Subcutaneous adipose tissue (tissue), 4 donors: ENCODE measurements around the gene H6PD. TPM values are rescaled to one million over a fixed set of nuclear protein-coding genes. Genes with fewer than 3 reads are reported as not detected.

Experiments
- CTCF ChIP-seq: fragments of 450-650 bp; IDR thresholded peaks from one replicate; pipeline ENCODE4 v1.5.1; 2016; ENCODE audit warnings: low read depth, mild to moderate bottlenecking, control low read depth, antibody characterized with exemption, moderate library complexity
- total RNA-seq, 4 donors: library from RNA; depleted of rRNA; stranded (reverse); fragments of >200 nt; gene quantifications; one replicate each; pipeline ENCODE4 v1.1.0, GENCODE V29; 2016

Gene H6PD
- total RNA-seq, 4 donors from 2014 or later, result 46.7 to 105 (median 59.9) TPM

DNA sequence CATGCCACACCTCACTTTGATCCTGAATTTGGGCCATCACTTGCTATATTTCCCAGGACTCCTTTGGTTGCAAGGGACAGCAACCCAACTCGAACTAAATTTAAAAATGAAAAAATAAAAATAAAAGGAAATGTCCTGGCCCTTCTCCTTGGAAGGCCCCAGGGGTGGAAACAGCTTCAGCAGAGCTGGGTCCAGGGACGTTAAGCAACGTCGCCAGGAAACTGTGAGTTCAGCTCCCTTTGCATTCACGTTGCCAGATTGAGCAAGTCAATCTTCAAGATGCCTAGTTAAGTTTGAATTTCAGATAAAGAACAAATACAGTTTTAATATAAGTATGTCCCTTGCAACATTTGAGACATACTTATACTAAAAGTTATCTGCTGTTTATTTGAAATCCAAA is 43.5 kb downstream of the H6PD start:
- no peak for TF ChIP-seq CTCF

DNA sequence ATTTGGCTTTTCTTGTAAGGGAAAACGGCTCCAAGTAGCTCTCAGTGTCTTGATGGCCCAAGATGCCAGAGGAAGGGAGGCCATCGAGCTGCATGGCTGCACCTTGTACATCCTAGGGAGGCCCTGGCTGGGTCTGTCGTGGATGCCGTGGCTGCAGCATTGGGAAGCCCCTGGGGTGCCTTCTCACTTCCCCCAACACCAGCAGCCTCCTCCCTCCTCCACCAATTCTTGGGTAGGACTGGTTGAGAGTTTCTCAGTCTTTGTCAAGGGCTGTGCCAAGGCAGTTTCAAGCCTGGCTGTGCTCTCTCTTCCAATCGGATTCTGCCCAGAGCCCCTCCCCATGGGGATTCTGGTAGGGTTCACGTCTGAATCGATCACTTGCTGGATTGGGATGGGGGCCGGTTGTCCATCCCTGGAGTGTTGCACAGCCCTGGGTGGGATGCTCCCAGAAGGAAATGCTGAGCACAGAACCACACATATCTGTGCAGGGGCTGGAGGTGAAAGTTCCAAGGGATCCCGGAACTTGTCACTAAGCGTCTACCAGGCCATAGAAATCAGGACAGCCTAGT is 44.1 kb downstream of the H6PD start:
- no peak for TF ChIP-seq CTCF

- TF ChIP-seq CTCF, result no peak
Observed at GRCh38 chr1:9279172-9279840, 44.7 kb downstream of the H6PD start.

DNA sequence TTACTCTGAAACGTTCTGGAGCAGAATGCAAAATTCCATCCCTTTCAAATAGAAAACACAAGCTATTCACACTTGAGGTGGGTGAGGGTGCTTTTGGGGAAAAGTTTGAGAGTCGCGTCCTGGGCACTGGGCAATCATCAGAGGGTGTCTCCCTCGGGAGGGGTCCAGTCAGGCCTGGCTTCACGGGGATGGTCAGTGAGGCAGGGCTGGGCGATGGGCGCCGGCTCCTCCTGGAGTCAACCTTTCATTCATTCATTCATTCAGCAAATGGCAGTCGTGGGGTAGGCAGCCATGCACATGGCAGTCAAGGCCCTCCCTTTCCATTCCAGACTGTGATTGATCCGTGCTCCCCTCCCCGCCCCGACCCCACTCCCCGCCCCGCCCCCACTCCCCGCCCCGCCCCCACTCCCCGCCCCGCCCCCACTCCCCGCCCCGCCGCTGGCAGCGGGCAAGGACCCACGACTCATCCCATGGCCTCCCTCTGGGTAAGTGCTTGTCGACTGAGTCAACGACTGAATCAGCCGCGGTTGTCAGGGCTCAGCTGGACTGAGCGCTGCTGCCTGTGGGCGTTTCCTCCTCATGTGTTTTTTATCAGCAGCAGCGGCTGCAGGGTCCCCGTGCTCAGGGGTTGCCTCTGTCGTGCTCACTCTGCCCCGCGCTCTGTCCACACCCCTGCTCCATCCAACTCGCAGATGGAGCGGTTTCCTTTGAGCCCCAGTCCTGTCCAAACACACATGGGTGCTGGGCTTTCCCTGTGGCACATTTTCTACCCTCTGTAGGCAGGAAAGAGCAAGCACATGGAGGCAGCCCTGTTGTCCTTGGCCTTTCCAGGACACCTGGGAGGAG is 45.7 kb downstream of the H6PD start:
- TF ChIP-seq CTCF, result no peak

- TF ChIP-seq CTCF, result no peak
Observed at GRCh38 chr1:9281071-9281827, 46.7 kb downstream of the H6PD start.

DNA sequence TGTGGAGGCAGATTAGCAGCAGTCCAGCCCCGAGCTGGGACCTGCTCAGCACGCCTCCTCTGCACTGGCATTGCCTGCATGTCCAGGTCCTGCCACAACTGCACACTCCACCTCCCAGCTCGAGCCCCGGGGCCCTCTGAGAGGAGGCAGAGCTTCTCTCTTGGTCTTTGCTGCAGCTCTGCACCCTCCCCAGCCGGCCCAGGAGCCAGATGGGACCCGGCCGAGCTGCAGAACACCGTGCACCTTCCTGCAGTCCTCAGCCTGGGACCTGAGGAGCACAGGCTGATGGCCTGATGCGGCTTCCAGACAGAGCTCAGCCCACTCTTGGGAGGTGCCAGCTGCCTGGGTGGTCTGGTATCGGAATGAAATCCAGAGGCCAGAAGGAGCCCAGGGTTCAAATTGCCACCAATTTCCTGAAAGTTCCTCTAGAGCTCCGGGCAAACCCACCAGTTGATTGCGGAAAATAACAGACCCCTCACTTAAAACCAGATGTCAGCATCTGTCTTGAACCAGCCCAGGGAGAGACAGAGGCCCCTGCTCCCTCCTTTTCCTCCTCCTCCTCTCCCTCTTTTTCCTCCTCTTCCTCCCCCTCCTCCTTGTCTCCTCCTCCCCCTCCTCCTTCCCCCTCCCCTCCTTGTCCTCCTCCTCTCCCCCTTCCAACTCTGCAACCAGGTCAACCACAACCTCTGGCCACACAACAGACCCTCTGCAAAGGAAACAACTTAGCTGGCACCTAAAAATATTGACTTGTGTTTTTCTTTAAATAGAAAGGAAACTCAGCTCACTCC is 47.5 kb downstream of the H6PD start:
- no peak for TF ChIP-seq CTCF
